Activated T-cell treated with anti-CD3 and anti-CD28 coated beads, Interleukin-2, amount 50 U/mL, for 24 hours (primary cell): Measurements from ENCODE around the gene SMCO1.
"Not testable (repeated sequence)": the region's sequence is repeated elsewhere in the genome, so short reads cannot be mapped to it uniquely, and the experiment has no call there.

Source experiments
- DNase-seq: peaks from one replicate; pipeline ENCODE4 v3.0.0-alpha.2; 2020
- H3K27ac Mint-ChIP-seq: 2 replicates; pipeline ENCODE4 v1.8.0; 2020; ENCODE audit warnings: mild to moderate bottlenecking, mixed read lengths
- H3K27me3 Mint-ChIP-seq: 2 replicates; pipeline ENCODE4 v1.8.0; 2020; ENCODE audit warnings: mixed read lengths
- H3K36me3 Mint-ChIP-seq: 2 replicates; pipeline ENCODE4 v1.8.0; 2020; ENCODE audit warnings: low read depth, mixed read lengths
- H3K4me1 Mint-ChIP-seq: 2 replicates; pipeline ENCODE4 v1.8.0; 2020; ENCODE audit warnings: low read depth, mixed read lengths
- H3K4me3 Mint-ChIP-seq: 2 replicates; pipeline ENCODE4 v1.8.0; 2020; ENCODE audit warnings: mild to moderate bottlenecking, moderate library complexity, mixed read lengths
- H3K9me3 Mint-ChIP-seq: 2 replicates; pipeline ENCODE4 v1.8.0; 2020; ENCODE audit warnings: mixed read lengths

SMCO1 gene

GRCh38 chr3:196514913-196515621, at the start of gene SMCO1:
Gene SMCO1, minus strand, starts transcription at chr3:196515346. Its CDS starts 137 bp downstream, at chr3:196515209.
- Mint-ChIP-seq H3K27me3 (no peaks in the 10 kb centered on the region), H3K4me1 (peaks cover 2% of the 10 kb centered on the region), H3K4me3 (no peak within 1 kb of the TSS), H3K36me3 (peaks cover 6% of the 10 kb centered on the region), H3K9me3 (peaks cover 17% of the 10 kb centered on the region), H3K27ac (no peak within 1 kb of the TSS)
- no peak for DNase-seq

- peak overlapping the region; percentile 49 for H3K4me3 Mint-ChIP-seq
- peaks cover 62% of the 10 kb centered on the region for H3K4me1 Mint-ChIP-seq
- peak; percentile 38 for DNase-seq
- peaks cover 79% of the 10 kb centered on the region for H3K36me3 Mint-ChIP-seq
- H3K27me3 Mint-ChIP-seq = no peaks in the 10 kb centered on the region
- no peaks in the 10 kb centered on the region for H3K9me3 Mint-ChIP-seq
- peak overlapping the region; percentile 86 for H3K27ac Mint-ChIP-seq
Measured at GRCh38 chr3:196563721-196564225, 48.6 kb upstream of the SMCO1 start.

GRCh38 chr3:196559826-196560225, 44.7 kb upstream of the SMCO1 start:
- DNase-seq = no peak
- Mint-ChIP-seq H3K4me1 (peaks cover 46% of the 10 kb centered on the region), H3K4me3 (no peak overlapping the region), H3K27me3 (no peaks in the 10 kb centered on the region), H3K36me3 (peaks cover 71% of the 10 kb centered on the region), H3K9me3 (no peaks in the 10 kb centered on the region), H3K27ac (no peak overlapping the region)

- Mint-ChIP-seq H3K9me3 (no peaks in the 10 kb centered on the region), H3K27ac (peak overlapping the region; percentile 52), H3K27me3 (no peaks in the 10 kb centered on the region), H3K4me1 (peaks cover 34% of the 10 kb centered on the region), H3K36me3 (peaks cover 73% of the 10 kb centered on the region), H3K4me3 (no peak overlapping the region)
- no peak for DNase-seq
Measured at GRCh38 chr3:196558476-196558875, 43.3 kb upstream of the SMCO1 start.

- H3K4me1 Mint-ChIP-seq = peaks cover 28% of the 10 kb centered on the region
- no peak for DNase-seq
- H3K27ac Mint-ChIP-seq = peak overlapping the region; percentile 29
- no peaks in the 10 kb centered on the region for H3K9me3 Mint-ChIP-seq
- peaks cover 66% of the 10 kb centered on the region for H3K36me3 Mint-ChIP-seq
- no peaks in the 10 kb centered on the region for H3K27me3 Mint-ChIP-seq
- H3K4me3 Mint-ChIP-seq = no peak overlapping the region
Measured at GRCh38 chr3:196557236-196557635, 42.1 kb upstream of the SMCO1 start.

GRCh38 chr3:196555295-196555694, 40.1 kb upstream of the SMCO1 start:
- Mint-ChIP-seq H3K4me3 (no peak overlapping the region), H3K9me3 (peaks cover 3% of the 10 kb centered on the region), H3K4me1 (peaks cover 18% of the 10 kb centered on the region), H3K27ac (no peak overlapping the region), H3K27me3 (no peaks in the 10 kb centered on the region), H3K36me3 (peaks cover 57% of the 10 kb centered on the region)
- DNase-seq = no peak

- H3K4me3 Mint-ChIP-seq = no peak overlapping the region
- peaks cover 11% of the 10 kb centered on the region for H3K4me1 Mint-ChIP-seq
- no peak for DNase-seq
- H3K36me3 Mint-ChIP-seq = peaks cover 49% of the 10 kb centered on the region
- H3K9me3 Mint-ChIP-seq = peaks cover 5% of the 10 kb centered on the region
- H3K27ac Mint-ChIP-seq = peak overlapping the region; percentile 34
- H3K27me3 Mint-ChIP-seq = no peaks in the 10 kb centered on the region
Measured at GRCh38 chr3:196554205-196554604, 39.1 kb upstream of the SMCO1 start.

- H3K4me3 Mint-ChIP-seq = no peak overlapping the region
- no peaks in the 10 kb centered on the region for H3K27me3 Mint-ChIP-seq
- no peak overlapping the region for H3K27ac Mint-ChIP-seq
- peaks cover 43% of the 10 kb centered on the region for H3K36me3 Mint-ChIP-seq
- H3K9me3 Mint-ChIP-seq = peaks cover 5% of the 10 kb centered on the region
- peaks cover 6% of the 10 kb centered on the region for H3K4me1 Mint-ChIP-seq
- DNase-seq = no peak
Measured at GRCh38 chr3:196553551-196553950, 38.4 kb upstream of the SMCO1 start.

GRCh38 chr3:196552253-196552652, 37.1 kb upstream of the SMCO1 start:
- H3K4me3 Mint-ChIP-seq = no peak overlapping the region
- peaks cover 5% of the 10 kb centered on the region for H3K4me1 Mint-ChIP-seq
- no peaks in the 10 kb centered on the region for H3K27me3 Mint-ChIP-seq
- no peak for DNase-seq
- H3K27ac Mint-ChIP-seq = no peak overlapping the region
- H3K36me3 Mint-ChIP-seq = peaks cover 37% of the 10 kb centered on the region
- peaks cover 10% of the 10 kb centered on the region for H3K9me3 Mint-ChIP-seq

- H3K4me3 Mint-ChIP-seq, DNase-seq, H3K27me3 Mint-ChIP-seq, H3K27ac Mint-ChIP-seq, H3K4me1 Mint-ChIP-seq: not testable (repeated sequence)
- Mint-ChIP-seq H3K9me3 (peaks cover 10% of the 10 kb centered on the region), H3K36me3 (peaks cover 26% of the 10 kb centered on the region)
Measured at GRCh38 chr3:196550172-196550571, 35.0 kb upstream of the SMCO1 start.

- Mint-ChIP-seq H3K36me3 (peaks cover 17% of the 10 kb centered on the region), H3K9me3 (peaks cover 10% of the 10 kb centered on the region)
- H3K4me3 Mint-ChIP-seq, H3K4me1 Mint-ChIP-seq, H3K27me3 Mint-ChIP-seq, H3K27ac Mint-ChIP-seq, DNase-seq: not testable (repeated sequence)
Measured at GRCh38 chr3:196549312-196549711, 34.2 kb upstream of the SMCO1 start.

GRCh38 chr3:196547067-196547466, 31.9 kb upstream of the SMCO1 start:
- H3K4me1 Mint-ChIP-seq = no peaks in the 10 kb centered on the region
- H3K27ac Mint-ChIP-seq = no peak overlapping the region
- no peak for DNase-seq
- no peak overlapping the region for H3K4me3 Mint-ChIP-seq
- H3K9me3 Mint-ChIP-seq = peaks cover 10% of the 10 kb centered on the region
- H3K36me3 Mint-ChIP-seq = peaks cover 7% of the 10 kb centered on the region
- H3K27me3 Mint-ChIP-seq = no peaks in the 10 kb centered on the region

GRCh38 chr3:196546537-196546936, 31.4 kb upstream of the SMCO1 start:
- H3K36me3 Mint-ChIP-seq = peaks cover 5% of the 10 kb centered on the region
- H3K4me3 Mint-ChIP-seq = no peak overlapping the region
- DNase-seq = no peak
- no peak overlapping the region for H3K27ac Mint-ChIP-seq
- H3K27me3 Mint-ChIP-seq = no peaks in the 10 kb centered on the region
- H3K4me1 Mint-ChIP-seq = no peaks in the 10 kb centered on the region
- H3K9me3 Mint-ChIP-seq = peaks cover 10% of the 10 kb centered on the region

GRCh38 chr3:196544491-196544992, 29.4 kb upstream of the SMCO1 start:
- Mint-ChIP-seq H3K4me1 (no peaks in the 10 kb centered on the region), H3K27ac (no peak overlapping the region), H3K36me3 (no peaks in the 10 kb centered on the region), H3K9me3 (peaks cover 5% of the 10 kb centered on the region), H3K4me3 (no peak overlapping the region), H3K27me3 (no peaks in the 10 kb centered on the region)
- DNase-seq = no peak

GRCh38 chr3:196541684-196542445, 26.7 kb upstream of the SMCO1 start:
- Mint-ChIP-seq H3K4me1 (peaks cover 1% of the 10 kb centered on the region), H3K9me3 (no peaks in the 10 kb centered on the region), H3K4me3 (no peak overlapping the region), H3K27me3 (no peaks in the 10 kb centered on the region), H3K36me3 (no peaks in the 10 kb centered on the region), H3K27ac (no peak overlapping the region)
- DNase-seq = no peak
